Retinal pigment epithelial cell (primary cell): ENCODE data around the gene CENPL.
"Not testable (repeated sequence)": the region's sequence is repeated elsewhere in the genome, so short reads cannot be mapped to it uniquely, and the experiment has no call there.

Experiments used
- DNase-seq: peaks from one replicate; pipeline ENCODE4 v3.0.0-alpha.2; 2010; ENCODE audit warnings: low read depth
- H3K4me3 ChIP-seq: 2 replicates; pipeline ENCODE4 v1.5.1; 2011; ENCODE audit warnings: mild to moderate bottlenecking, low read length, control low read depth, moderate library complexity
- TF ChIP-seq, protein P1 (sequence below): conservative IDR thresholded peaks from 2 replicates; pipeline ENCODE4 v1.5.1; 2011; ENCODE audit warnings: low read depth, low read length, control low read depth, inconsistent platforms

CENPL gene

DNA sequence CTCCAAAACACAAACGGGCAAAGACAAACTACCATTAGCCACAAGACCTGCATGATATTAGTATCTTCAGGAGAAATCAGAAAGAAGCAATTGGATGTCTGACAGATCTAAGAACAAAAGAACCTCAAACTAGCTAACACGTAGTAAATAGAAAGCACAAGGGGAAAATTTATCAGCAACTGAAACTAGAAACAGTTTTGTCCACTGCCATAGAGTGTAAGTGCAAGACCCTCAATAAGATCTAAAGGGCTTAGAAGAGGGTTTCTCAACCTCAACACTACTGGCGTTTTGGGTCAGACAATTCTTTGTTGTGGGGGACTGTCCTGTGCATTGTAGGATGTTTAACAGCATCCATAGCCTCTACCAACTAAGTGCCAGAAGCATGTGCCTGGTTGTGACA, 55.9 kb downstream of the CENPL start:
- no peak for DNase-seq
- no peak overlapping the region for H3K4me3 ChIP-seq
- TF ChIP-seq, protein P1, sequence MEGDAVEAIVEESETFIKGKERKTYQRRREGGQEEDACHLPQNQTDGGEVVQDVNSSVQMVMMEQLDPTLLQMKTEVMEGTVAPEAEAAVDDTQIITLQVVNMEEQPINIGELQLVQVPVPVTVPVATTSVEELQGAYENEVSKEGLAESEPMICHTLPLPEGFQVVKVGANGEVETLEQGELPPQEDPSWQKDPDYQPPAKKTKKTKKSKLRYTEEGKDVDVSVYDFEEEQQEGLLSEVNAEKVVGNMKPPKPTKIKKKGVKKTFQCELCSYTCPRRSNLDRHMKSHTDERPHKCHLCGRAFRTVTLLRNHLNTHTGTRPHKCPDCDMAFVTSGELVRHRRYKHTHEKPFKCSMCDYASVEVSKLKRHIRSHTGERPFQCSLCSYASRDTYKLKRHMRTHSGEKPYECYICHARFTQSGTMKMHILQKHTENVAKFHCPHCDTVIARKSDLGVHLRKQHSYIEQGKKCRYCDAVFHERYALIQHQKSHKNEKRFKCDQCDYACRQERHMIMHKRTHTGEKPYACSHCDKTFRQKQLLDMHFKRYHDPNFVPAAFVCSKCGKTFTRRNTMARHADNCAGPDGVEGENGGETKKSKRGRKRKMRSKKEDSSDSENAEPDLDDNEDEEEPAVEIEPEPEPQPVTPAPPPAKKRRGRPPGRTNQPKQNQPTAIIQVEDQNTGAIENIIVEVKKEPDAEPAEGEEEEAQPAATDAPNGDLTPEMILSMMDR, result no peak

DNA sequence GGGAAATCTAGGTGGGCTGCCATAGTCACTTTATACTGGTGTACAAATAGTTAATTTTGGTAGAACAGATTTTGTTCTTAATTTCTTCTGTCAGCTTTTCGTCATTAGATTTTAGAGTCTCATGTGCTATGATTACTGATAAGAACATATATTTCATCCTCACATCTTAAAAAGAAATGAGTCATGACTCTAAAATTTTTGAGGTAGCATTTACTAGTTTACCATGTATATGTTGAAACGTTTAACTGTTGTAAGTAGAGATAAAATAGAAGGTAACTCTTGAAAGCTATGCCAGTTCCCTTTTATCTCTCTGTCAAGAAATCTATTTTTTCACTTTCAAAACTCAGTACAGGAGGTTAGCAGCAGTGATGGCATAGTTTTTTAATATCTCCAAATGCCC, 56.5 kb downstream of the CENPL start:
- TF ChIP-seq, protein P1, result no peak
- no peak for DNase-seq
- H3K4me3 ChIP-seq, result no peak overlapping the region

DNA sequence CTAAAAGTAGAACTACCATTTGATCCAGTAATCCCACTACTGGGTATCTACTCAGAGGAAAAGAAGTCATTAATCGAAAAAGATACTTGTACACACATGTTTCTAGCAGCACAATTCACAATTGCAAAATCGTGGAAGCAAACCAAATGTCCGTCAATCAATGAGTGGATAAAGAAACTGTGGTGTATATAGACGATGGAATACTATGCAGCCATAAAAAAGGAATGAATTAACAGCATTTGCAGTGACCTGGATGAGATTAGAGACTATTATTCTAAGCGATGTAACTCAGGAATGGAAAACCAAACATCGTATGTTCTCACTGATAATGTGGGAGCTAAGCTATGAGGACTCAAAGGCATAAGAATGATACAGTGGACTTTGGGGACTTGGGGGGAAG, 60.4 kb downstream of the CENPL start:
- H3K4me3 ChIP-seq, DNase-seq: not testable (repeated sequence)

DNA sequence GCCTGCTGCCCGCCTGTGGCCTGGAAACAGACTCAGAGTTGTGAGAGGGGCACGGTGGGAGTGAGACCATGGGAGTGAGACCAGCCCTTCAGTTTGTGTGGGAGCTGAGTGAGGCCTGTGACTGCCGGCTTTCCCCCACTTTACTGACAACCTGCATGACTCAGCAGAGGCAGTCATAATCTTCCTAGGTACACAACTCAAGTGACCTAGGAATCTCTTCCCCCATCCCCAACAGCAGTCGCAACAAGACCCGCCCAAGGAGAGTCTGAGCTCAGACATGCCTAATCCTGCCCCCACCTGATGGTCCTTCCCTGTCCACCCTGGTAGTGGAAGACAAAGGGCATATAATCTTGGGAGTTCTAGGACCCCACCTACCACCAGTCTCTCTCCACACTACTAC, 65.7 kb downstream of the CENPL start:
- no peak overlapping the region for H3K4me3 ChIP-seq
- TF ChIP-seq, protein P1, result no peak
- DNase-seq, result no peak

DNA sequence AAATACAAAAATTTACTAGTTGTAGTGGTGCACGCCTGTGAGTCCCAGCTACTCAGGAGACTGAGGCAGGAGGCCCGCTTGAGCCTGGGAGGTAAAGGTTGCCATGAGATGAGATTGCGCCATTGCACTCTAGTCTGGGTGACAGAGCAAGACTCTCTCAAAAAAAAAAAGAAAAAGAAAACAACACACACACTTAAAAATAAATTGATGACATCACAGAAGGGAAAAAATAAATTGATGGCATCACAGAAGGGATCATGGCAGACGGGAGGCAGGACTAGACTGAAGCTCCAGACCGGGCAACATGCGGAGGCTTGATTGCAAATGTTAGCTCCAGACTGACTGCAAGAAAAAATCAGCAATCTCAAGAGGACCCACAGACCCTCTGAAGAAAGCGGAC, 66.6 kb downstream of the CENPL start:
- DNase-seq, result no peak
- H3K4me3 ChIP-seq, result no peak overlapping the region
- TF ChIP-seq, protein P1, result no peak

DNA sequence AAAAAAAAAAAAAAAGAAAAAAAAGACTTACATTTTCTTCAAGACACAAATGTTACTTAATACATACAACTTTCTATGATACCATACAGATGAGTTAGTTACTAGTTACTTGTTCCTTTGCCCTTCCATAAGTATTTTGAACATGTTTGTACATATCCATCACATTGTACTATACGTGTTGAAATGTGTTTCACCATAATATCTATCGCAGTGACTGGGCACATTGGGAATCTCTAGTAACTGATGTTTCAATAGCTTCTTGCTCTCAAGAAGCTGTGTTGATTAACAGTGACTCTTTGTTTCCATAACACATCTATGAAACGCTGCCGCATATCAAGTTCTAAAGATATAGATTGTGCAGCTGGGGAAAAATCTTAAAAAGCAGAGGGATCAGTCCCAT, 67.0 kb downstream of the CENPL start:
- no peak overlapping the region for H3K4me3 ChIP-seq
- no peak for DNase-seq
- TF ChIP-seq, protein P1, result no peak

DNA sequence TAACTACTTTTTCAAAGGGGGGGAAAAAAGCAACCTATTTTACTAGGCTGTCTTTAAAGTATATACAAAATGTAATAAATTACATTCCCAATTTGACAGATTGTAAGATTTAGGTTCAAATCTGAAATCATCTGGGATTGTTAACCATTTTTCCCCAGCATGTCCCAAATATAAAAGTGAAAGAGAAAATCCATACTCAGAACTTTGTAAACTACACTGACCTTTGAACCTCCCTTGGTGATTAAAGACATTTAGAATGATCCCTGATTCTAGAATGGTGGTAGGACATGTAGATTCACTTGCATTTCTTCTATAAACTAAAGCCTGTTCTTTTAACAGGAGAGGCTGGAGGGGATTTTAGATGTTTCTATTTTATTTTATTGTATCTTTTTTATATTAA, 70.9 kb downstream of the CENPL start:
- TF ChIP-seq, protein P1, result no peak
- DNase-seq, result no peak

More for the DNA sequence above, 70.9 kb downstream of the CENPL start:
- H3K4me3 ChIP-seq, result no peak overlapping the region
